ENCODE results near the gene TLCD4. TPM values are rescaled to one million over a fixed set of nuclear protein-coding genes. Genes with fewer than 3 reads are reported as not detected.

TLCD4 gene
- total and polyA plus RNA-seq, 2 of the 13 experiments (the other 11 are each of a cell fraction or from before 2014, with no cell fraction given) = 4.7 to 14.5 TPM

DNA sequence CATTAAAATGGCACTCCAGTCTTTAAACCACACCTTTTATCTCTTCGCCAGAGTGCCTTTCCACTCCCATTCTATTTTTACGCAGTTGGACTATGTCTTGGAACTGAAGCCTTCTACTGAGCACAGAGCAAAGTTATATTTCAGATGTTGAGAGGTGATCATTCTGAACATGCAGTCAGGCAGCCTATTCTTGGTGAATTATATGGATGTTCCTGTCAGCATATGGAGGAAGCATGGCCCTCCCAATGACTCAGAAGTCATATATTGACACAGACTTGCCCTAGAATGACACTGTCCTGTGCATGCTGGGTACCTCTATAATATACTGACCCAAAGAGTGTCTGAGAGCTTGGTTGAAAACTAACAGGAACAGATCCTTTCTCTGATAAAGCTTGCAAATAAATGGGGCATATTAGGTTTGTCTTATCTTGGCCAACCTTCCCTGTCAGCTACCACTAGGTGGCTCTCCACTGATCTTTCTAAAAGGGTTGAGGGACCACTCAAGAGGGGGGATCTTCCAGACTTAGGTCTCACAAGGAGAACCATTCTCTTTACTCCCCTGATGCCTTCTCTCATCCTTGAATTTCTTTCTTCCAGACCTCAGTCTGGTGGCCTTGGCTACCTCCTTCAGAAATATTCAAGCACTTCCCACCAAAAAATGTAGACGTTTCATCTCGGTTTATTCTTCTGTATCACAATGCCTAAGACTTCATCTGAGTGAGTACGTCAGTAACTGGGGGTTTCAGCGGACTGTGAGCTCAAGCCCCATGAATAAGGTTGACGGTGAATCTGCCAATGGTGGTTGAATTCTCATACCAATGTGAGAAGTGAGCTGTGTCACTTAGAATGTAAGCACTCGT lies 32.6 kb upstream of the TLCD4 start (continued):
- TF ChIP-seq, protein P1, sequence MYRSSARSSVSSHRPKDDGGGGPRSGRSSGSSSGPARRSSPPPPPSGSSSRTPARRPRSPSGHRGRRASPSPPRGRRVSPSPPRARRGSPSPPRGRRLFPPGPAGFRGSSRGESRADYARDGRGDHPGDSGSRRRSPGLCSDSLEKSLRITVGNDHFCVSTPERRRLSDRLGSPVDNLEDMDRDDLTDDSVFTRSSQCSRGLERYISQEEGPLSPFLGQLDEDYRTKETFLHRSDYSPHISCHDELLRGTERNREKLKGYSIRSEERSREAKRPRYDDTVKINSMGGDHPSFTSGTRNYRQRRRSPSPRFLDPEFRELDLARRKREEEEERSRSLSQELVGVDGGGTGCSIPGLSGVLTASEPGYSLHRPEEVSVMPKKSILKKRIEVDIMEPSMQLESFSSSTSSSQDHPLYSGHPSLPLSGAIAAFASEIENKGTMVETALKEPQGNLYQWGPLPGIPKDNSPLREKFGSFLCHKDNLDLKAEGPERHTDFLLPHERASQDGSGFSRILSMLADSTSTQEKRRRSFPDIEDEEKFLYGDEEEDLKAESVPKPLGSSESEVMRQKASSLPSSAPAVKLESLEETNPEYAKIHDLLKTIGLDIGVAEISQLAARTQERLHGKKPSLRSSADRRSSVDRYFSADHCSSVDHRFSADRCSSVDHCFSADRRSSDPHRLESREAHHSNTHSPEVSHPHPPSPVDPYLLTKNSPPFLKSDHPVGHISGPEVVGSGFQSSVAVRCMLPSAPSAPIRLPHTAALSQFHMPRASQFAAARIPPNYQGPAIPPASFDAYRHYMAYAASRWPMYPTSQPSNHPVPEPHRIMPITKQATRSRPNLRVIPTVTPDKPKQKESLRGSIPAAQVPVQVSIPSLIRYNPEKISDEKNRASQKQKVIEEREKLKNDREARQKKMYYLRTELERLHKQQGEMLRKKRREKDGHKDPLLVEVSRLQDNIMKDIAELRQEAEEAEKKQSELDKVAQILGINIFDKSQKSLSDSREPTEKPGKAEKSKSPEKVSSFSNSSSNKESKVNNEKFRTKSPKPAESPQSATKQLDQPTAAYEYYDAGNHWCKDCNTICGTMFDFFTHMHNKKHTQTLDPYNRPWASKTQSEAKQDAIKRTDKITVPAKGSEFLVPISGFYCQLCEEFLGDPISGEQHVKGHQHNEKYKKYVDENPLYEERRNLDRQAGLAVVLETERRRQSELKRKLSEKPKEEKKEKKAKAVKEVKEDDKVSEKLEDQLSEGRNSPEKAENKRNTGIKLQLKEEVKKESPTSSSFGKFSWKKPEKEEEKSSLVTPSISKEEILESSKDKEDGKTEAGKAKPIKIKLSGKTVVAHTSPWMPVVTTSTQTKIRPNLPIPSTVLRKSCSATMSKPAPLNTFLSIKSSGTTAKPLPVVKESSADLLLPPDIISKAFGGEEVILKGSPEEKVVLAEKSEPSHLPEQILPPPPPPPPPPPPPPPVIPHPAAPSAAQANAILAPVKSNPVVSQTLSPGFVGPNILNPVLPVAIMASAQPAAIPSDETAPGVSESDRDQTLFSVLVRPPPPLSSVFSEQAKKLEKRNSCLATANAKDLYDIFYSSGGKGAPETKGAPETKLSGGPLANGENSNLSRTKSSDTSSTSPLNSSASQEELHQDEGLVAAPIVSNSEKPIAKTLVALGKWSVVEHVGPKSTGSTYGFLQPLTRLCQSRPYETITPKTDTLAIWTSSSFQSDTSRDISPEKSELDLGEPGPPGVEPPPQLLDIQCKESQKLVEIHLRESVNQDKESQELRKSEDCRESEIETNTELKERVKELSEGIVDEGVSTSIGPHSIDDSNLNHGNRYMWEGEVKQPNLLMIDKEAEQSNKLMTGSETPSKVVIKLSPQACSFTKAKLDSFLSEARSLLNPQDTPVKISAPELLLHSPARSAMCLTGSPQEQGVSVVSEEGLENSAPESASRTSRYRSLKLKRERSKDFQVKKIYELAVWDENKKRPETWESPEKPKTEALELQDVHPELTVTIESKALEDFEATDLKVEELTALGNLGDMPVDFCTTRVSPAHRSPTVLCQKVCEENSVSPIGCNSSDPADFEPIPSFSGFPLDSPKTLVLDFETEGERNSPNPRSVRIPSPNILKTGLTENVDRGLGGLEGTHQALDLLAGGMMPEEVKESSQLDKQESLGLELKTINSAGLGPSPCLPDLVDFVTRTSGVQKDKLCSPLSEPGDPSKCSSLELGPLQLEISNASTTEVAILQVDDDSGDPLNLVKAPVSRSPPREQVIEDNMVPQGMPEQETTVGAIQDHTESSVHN (CRISPR knock-in tag; IDR thresholded peaks at IDR 0.05) = no peak
- TF ChIP-seq XRCC5 (optimal IDR thresholded peaks at IDR 0.05; ENCODE audit: low read length) (peak; percentile 29), ZBTB38 (CRISPR knock-in tag; IDR thresholded peaks at IDR 0.05) (no peak), ZNF326 (CRISPR knock-in tag; IDR thresholded peaks at IDR 0.05; ENCODE audit: borderline replicate concordance) (no peak), NR2F1 (CRISPR knock-in tag; IDR thresholded peaks at IDR 0.05) (peak in 1 of 2 experiments; percentile 18; a peak in 1 of 4 replicates), ZBTB7B (CRISPR knock-in tag; IDR thresholded peaks at IDR 0.05) (0 out of 2 replicates have a peak, but pooled peaks have one; percentile 34), POGZ (CRISPR knock-in tag; IDR thresholded peaks at IDR 0.05) (no peak), EEA1 (CRISPR knock-in tag; IDR thresholded peaks at IDR 0.05; ENCODE audit: borderline replicate concordance) (no peak), ZNF737 (CRISPR knock-in tag; IDR thresholded peaks at IDR 0.05; ENCODE audit: borderline replicate concordance) (no peak)
- TF ChIP-seq, protein P2, sequence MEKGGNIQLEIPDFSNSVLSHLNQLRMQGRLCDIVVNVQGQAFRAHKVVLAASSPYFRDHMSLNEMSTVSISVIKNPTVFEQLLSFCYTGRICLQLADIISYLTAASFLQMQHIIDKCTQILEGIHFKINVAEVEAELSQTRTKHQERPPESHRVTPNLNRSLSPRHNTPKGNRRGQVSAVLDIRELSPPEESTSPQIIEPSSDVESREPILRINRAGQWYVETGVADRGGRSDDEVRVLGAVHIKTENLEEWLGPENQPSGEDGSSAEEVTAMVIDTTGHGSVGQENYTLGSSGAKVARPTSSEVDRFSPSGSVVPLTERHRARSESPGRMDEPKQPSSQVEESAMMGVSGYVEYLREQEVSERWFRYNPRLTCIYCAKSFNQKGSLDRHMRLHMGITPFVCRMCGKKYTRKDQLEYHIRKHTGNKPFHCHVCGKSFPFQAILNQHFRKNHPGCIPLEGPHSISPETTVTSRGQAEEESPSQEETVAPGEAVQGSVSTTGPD (CRISPR knock-in tag; IDR thresholded peaks at IDR 0.05) = no peak
- TF ChIP-seq, protein P3, sequence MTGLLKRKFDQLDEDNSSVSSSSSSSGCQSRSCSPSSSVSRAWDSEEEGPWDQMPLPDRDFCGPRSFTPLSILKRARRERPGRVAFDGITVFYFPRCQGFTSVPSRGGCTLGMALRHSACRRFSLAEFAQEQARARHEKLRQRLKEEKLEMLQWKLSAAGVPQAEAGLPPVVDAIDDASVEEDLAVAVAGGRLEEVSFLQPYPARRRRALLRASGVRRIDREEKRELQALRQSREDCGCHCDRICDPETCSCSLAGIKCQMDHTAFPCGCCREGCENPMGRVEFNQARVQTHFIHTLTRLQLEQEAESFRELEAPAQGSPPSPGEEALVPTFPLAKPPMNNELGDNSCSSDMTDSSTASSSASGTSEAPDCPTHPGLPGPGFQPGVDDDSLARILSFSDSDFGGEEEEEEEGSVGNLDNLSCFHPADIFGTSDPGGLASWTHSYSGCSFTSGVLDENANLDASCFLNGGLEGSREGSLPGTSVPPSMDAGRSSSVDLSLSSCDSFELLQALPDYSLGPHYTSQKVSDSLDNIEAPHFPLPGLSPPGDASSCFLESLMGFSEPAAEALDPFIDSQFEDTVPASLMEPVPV (CRISPR knock-in tag; IDR thresholded peaks at IDR 0.05) = no peak
- TF ChIP-seq, protein P4, sequence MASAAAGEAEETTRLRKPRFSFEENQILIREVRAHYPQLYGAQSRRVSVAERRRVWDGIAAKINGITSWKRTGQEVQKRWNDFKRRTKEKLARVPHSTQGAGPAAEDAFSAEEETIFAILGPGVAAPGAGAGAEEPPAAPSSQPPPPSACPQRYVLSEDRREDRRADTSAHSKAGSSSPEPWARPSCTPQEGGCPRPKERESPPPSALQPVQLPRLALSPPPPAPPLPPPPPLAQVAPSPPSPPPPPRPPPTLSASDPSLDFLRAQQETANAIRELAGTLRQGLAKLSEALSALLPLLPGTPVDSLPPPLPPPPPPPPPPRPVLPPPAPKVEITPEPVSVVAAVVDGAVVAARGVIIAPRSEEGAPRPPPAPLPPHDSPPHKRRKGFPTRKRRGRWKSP (CRISPR knock-in tag; IDR thresholded peaks at IDR 0.05) = no peak
- TF ChIP-seq, protein P5, sequence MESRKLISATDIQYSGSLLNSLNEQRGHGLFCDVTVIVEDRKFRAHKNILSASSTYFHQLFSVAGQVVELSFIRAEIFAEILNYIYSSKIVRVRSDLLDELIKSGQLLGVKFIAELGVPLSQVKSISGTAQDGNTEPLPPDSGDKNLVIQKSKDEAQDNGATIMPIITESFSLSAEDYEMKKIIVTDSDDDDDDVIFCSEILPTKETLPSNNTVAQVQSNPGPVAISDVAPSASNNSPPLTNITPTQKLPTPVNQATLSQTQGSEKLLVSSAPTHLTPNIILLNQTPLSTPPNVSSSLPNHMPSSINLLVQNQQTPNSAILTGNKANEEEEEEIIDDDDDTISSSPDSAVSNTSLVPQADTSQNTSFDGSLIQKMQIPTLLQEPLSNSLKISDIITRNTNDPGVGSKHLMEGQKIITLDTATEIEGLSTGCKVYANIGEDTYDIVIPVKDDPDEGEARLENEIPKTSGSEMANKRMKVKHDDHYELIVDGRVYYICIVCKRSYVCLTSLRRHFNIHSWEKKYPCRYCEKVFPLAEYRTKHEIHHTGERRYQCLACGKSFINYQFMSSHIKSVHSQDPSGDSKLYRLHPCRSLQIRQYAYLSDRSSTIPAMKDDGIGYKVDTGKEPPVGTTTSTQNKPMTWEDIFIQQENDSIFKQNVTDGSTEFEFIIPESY (CRISPR knock-in tag; IDR thresholded peaks at IDR 0.05) = no peak
